Smooth muscle cell of bladder (primary cell): ENCODE measurements around the gene TMEM106B. TPM values are rescaled to one million over a fixed set of nuclear protein-coding genes. Genes with fewer than 3 reads are reported as not detected.

Experiments used
- total RNA-seq: library from RNA; depleted of rRNA; stranded (reverse); fragments of >200 nt; gene quantifications from 2 replicates; pipeline ENCODE4 v1.2.3, GENCODE V29; 2014

The TMEM106B gene
- 44.2 and 64.7 TPM in 2 replicates for total RNA-seq

GRCh38 chr7:12211054-12211710 is at the start of gene TMEM106B:
TMEM106B (plus strand) TSS chr7:12211294; CDS start chr7:12214811, 3,517 bp downstream.

Other genes with a start within 250 kb of the TMEM106B start
- gene VWDE, start 192.6 kb downstream of the TMEM106B start, total RNA-seq: 0.09 TPM in 1 of 2 replicates, not detected in the other